Measurements from ENCODE around the gene SLC5A4. TPM values are rescaled to one million over a fixed set of nuclear protein-coding genes. Genes with fewer than 3 reads are reported as not detected.

Gene SLC5A4
- not detected in 2 replicates for total RNA-seq

GRCh38 chr22:32255217-32255616 lies at the start of gene SLC5A4:
TSS of gene SLC5A4 (minus strand) at chr22:32255347. CDS start at chr22:32255329, 18 bp downstream.

GRCh38 chr22:32204856-32205722 lies 50.1 kb downstream of the SLC5A4 start, which contains the start of gene RFPL2:
TSS of gene RFPL2 (minus strand) at chr22:32205073. CDS start at chr22:32202451, 2,622 bp downstream.

Other genes starting within 250 kb of the SLC5A4 start
- not detected in 2 replicates for gene SLC5A1, start 212.1 kb downstream of the SLC5A4 start, total RNA-seq
- not detected in 2 replicates for gene C22orf42, start 96.0 kb downstream of the SLC5A4 start, total RNA-seq
- gene RFPL2, start 50.3 kb downstream of the SLC5A4 start, total RNA-seq: not detected in 2 replicates
- not detected in 2 replicates for gene RFPL3, start 102.5 kb upstream of the SLC5A4 start, total RNA-seq
- 75.8 and 78.3 TPM in 2 replicates for gene RTCB, start 156.9 kb upstream of the SLC5A4 start, total RNA-seq
- gene BPIFC, start 209.1 kb upstream of the SLC5A4 start, total RNA-seq: not detected in 2 replicates
- gene FBXO7, start 219.5 kb upstream of the SLC5A4 start, total RNA-seq: 62.3 and 71.1 TPM in 2 replicates